Sciatic nerve (tissue), 2 donors: ENCODE results near the gene SNX32. TPM values are rescaled to one million over a fixed set of nuclear protein-coding genes. Genes with fewer than 3 reads are reported as not detected.

Experiments
- ATAC-seq: fragments of 200-7000 bp; cut with Tn5 transposase; one replicate; pipeline ENCODE4 v1.9.1; 2020; ENCODE audit warnings: mild to moderate bottlenecking, moderate library complexity
- DNase-seq: peaks from one replicate; pipeline ENCODE4 v3.0.0-alpha.2; 2020; ENCODE audit warnings: low spot score
- intact Hi-C: fragments of 100-400 bp; cut with DNase I; formaldehyde crosslinking; loops from one replicate; pipeline ENCODE4 v1.14.2; 2022
- total RNA-seq: library from RNA; stranded (reverse); fragmentation: NEBNext Ultra II Directional; extraction: Animal tissue kit (Norgen Biotek cat#: 25700); gene quantifications from one replicate; pipeline ENCODE4 v1.2.1, GENCODE V29; 2021
- donor health status: DM: no; HTN: no; CAD: no.
- donor health status: DM: no; HTN: no; CAD: no.

The SNX32 gene
- total RNA-seq = 2.6 TPM

GRCh38 chr11:65833297-65834030, at the start of gene SNX32:
SNX32 (plus strand) TSS chr11:65833963; CDS start chr11:65834066, 103 bp downstream.
- intact Hi-C loops = loop anchor here (5.0 kb wide), 1 partner anchor 381 kb away; no protein-coding TSS in a partner anchor
- DNase-seq = peak; percentile 97

DNA sequence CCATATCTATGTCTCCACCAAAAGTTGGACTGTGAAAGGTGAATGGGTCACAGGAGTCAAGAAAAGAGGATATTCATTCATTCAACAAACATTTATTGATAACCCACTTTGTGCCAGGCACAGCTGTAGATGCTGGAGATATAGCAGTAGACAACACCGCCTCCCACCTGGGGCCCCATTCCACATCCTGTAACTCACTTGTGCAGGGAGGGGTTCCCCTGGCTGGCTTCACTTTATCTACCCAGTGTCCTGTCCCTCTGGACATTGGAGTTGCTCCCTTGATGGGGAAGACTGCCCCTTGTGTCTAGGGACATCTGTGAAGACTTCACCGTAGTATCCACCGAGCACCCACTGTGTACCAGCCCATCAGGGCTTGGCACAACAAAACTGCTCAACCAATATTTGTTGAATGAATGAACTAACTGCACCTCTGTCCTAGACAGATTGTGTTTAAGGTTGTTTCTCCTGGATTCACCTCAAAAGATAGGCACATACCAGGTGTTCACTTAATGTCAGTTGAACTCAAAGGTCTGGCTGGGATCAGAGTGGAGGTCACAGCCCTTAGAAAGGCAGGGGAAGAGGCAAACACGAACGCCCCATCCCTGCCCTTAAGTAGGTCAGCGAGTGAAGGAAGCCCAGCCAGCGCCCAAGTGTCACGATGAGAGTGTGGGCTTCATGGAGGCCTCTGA, 48.3 kb upstream of the SNX32 start:
- intact Hi-C loops = no loop called here
- no peak for DNase-seq

More at GRCh38 chr11:65833297-65834030, at the start of gene SNX32:
- ATAC-seq = peak; percentile 100

DNA sequence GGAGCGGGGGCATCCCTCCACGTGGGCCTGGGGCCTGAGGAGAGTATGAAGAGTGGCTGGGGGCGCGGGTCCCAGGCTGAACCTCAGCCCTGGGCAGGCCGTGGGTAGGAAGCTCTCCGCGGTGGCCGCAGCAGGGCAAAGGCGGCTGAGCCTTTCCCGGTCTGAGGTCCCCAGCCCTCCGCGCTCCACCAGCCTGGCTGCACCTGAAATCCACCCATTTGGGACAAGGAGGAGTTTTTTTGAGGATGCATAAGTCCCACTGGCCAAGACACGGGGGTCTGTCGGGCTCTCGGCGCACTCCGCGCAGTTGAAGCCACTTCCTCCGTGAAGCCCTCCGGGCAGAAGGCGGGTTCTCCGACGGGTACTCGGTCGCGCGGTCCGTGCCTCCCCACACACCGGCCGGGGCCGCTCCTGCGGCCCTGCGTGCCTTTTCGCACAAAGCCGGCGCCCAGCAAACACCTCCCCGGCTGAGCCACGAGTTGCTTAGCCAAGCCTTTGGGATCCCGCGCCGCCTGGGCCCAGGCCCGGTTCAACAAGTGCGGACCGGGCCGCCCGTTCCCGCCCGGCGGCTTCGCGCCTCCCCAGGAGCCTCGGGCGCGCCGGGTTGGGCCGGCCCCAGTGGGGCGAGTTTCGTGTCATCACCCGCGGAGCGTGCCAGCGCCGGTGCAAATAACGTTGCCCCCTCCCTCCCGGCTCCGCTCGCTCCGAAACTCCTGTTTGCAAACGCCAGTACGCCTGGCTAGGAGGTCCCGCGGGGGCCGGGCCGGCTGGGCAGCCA, 47.6 kb upstream of the SNX32 start:
- ATAC-seq (no peak), DNase-seq (no peak)
- intact Hi-C loops = no loop called here

More for the DNA sequence above, 48.3 kb upstream of the SNX32 start:
- no peak for ATAC-seq

DNA sequence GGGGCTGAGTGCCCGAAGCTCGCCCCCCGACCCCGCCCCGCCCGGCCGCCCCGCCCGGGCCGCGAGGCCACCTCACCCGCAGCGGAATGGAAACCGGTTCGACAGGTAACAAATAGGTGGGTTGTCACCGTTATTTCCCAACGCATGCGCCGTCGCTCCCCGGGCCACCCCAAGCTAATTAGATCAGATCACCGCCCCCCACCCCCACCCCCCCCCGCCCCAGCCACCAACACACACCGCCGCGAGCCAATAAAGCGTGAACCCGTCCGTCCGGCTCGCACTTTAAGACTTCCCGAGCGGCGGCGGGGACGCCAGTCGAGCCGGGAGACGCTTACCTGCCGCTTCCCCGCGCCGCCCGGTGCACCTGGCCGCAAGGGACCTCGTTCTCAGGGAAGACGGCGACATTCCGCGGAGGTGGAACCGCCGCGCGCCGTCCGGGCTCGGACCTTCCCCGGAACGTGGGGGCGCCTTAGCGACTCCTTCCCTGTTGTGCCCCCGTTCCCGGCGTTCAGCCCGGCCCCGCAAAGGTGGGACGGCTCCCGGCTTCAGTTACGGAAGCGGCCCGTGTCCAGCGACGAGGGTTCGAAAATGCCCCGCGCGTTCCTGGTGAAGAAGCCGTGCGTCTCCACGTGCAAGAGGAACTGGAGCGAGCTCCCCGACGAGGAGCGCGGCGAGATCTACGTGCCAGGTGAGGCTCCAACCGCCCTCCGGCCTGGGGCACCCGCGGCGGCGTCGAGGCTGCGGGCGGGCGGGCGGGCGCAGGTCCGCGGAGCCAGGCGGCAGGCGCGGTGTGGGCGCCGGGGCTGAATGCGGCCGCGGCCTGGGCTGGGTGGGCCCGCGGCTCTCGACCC, 46.8 kb upstream of the SNX32 start, which contains the start of gene OVOL1:
Gene OVOL1, plus strand, starts transcription at position 278 of the 851 bp plus-strand sequence. Its CDS starts 311 bp downstream, at position 589.
- DNase-seq (no peak), ATAC-seq (no peak)
- intact Hi-C loops = no loop called here

GRCh38 chr11:65787649-65788622, 45.8 kb upstream of the SNX32 start:
- intact Hi-C loops = no loop called here
- ATAC-seq (no peak), DNase-seq (no peak)

DNA sequence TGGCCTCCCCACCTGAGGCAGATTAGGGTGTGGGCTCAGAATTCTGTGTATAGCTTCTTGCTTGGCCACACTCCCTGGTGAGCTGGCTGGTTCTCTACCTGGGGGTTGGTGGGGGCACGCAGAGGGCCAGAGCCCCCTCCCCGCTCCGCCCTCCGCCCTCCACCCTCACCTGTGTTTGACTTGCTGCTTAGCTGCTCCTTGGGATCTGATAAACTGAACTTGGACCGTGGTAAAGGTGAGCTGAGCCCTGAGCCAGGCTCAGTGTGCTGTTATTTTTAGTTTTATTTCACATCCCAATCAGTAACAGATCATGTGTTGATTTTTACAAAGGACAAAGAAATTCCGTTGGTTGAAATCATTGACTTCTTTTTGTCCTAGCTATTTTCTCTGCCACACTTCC, 44.9 kb upstream of the SNX32 start:
- DNase-seq (no peak), ATAC-seq (no peak)
- intact Hi-C loops = no loop called here

- DNase-seq (no peak), ATAC-seq (no peak)
- intact Hi-C loops = no loop called here
Observed at GRCh38 chr11:65789230-65790103, 44.3 kb upstream of the SNX32 start.

- DNase-seq = no peak
- intact Hi-C loops = no loop called here
- ATAC-seq = no peak
Observed at GRCh38 chr11:65790104-65790901, 43.5 kb upstream of the SNX32 start.

DNA sequence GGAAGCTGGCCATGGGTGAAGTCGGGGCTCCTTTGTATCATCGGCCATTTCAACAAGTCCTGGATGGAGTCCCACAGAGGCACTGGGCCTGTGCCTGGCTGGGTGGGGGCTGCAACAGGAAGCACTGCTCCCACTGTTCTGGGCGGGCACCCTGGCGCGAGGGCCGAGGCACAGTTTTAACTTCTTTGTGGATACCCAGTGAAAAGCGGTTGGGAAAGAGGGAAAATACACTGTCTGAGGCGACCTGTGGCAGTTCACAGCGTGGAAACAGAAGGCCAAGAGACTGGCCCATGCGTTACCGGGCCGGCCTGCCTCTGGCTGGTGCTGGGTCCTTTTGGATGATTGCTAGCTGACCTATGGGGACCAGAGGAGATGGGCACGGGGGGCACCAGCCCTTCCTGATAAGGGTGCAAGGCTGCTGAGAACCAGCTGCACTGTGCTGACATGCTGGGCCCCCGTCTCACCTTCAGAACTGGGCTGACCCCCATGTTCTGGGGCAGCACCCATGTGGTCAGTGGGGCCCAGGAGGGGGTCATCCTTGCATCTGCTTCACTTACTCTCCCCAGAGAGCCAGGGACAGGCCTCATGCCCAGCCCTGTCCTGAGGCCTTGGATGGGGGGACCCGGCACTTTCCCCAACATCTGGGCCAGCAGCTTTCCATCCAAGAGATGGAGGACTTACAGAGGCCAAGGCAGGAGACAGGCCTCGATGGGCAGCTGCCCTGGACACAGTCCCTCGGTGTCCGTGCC, 42.7 kb upstream of the SNX32 start:
- ATAC-seq (no peak), DNase-seq (no peak)
- intact Hi-C loops = no loop called here

- intact Hi-C loops = no loop called here
- ATAC-seq (peak; percentile 8), DNase-seq (no peak)
Observed at GRCh38 chr11:65791719-65792213, 42.0 kb upstream of the SNX32 start.

GRCh38 chr11:65792456-65792855, 41.3 kb upstream of the SNX32 start:
- DNase-seq (no peak), ATAC-seq (no peak)
- intact Hi-C loops = no loop called here

GRCh38 chr11:65793144-65793581, 40.6 kb upstream of the SNX32 start:
- no peak for ATAC-seq
- no peak for DNase-seq
- intact Hi-C loops = no loop called here

GRCh38 chr11:65793625-65794400, 40.0 kb upstream of the SNX32 start:
- ATAC-seq (no peak), DNase-seq (no peak)
- intact Hi-C loops = no loop called here
